SK-N-DZ (cell line): ENCODE results near the gene KHDRBS1.
A peak's percentile ranks its signal among the peaks of the same experiment; 100 is the strongest.
"Not testable (repeated sequence)": the region's sequence is repeated elsewhere in the genome, so short reads cannot be mapped to it uniquely, and the experiment has no call there.

Experiments
- DNase-seq: peaks from one replicate; pipeline ENCODE4 v3.0.0-alpha.2; 2015; ENCODE audit warnings: low spot score
- small RNA-seq, 2 experiments: library from RNA; depleted of rRNA; stranded (forward); fragments of <200 nt; gene quantifications; one replicate each; pipeline ENCODE3, GENCODE V24; 2014

The KHDRBS1 gene

DNA sequence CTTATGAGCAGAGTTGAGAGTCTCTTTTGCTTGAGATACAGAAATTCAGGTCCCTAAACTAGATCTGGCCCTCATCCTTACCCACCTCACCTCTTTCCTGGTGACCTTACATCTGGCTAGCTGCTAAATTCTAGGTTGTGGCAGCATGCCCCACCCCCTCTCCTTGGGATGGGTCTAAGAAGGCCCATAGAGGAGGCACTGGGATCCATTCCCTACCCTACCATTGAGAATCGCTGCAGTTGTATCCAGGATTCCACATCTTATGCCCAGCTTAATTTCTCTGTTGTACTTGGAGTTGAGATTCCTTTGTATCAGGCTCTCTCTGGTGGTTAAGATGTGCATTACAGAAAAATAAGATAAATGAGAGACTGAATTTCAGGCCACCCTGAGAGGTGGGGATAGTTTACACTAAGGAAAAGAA lies 49.6 kb downstream of the KHDRBS1 start:
- DNase-seq = peak; percentile 46

- DNase-seq = not testable (repeated sequence)
Measured at GRCh38 chr1:32065613-32066488, 52.2 kb downstream of the KHDRBS1 start.

GRCh38 chr1:32066489-32066873 lies 52.8 kb downstream of the KHDRBS1 start:
- no peak for DNase-seq

GRCh38 chr1:32068957-32069588 lies 55.4 kb downstream of the KHDRBS1 start:
- no peak for DNase-seq

GRCh38 chr1:32071758-32072621 lies 58.3 kb downstream of the KHDRBS1 start:
- no peak for DNase-seq

- peak; percentile 96 for DNase-seq
Measured at GRCh38 chr1:32072622-32073298, 59.1 kb downstream of the KHDRBS1 start, which contains the start of gene TMEM39B. TMEM39B (plus strand) TSS chr1:32072939; CDS start chr1:32073048, 109 bp downstream.

- DNase-seq = peak; percentile 94
Measured at GRCh38 chr1:32073299-32074229, 59.9 kb downstream of the KHDRBS1 start.

GRCh38 chr1:32074841-32075240 lies 61.2 kb downstream of the KHDRBS1 start:
- no peak for DNase-seq

DNA sequence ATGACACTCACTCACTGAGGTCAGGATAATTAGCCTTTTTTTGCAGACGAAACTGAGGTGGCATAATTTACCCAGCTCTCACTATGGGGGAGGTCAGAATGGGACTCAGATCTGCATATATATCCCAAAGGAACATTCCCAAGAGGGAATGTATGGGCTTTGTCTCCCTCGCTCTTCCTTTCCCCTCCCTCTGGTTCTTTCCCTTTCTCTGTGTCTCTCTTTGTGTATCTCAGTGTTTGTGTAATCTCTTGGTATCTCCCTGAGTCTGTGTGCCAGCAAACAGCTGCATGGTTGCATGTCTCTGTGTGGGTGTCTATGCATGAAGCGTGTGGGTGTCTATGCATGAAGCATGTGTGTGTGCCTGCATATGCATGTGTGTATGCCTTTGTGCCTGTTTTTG lies 63.8 kb downstream of the KHDRBS1 start:
- DNase-seq = no peak

- DNase-seq = no peak
Measured at GRCh38 chr1:32082022-32082421, 68.4 kb downstream of the KHDRBS1 start.

- not testable (repeated sequence) for DNase-seq
Measured at GRCh38 chr1:32086381-32086780, 72.7 kb downstream of the KHDRBS1 start.

GRCh38 chr1:32091176-32091575 lies 77.5 kb downstream of the KHDRBS1 start:
- no peak for DNase-seq

DNA sequence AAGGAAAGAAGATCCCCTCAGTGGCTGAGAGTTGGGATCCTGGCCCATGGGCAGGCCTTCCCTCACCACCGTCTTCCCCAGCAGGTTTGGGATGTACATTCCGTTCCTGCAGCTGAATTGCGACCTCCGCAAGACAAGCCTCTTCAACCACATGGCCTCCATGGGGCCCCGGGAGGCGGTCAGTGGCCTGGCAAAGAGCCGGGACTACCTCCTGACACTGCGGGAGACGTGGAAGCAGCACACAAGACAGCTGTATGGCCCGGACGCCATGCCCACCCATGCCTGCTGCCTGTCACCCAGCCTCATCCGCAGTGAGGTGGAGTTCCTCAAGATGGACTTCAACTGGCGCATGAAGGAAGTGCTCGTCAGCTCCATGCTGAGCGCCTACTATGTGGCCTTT lies 77.9 kb downstream of the KHDRBS1 start:
- no peak for DNase-seq

Small RNAs within 50 kb of the gene (small RNA-seq; reads per million reads assigned to genes)
- gene MIR5585 (0 reads per million in 2 experiments), gene RF00017 (0 reads per million in 2 experiments)
